GM10266 (cell line): ENCODE data around the gene KIF9.
A peak's percentile ranks its signal among the peaks of the same experiment; 100 is the strongest.
"Not testable (repeated sequence)": the region's sequence is repeated elsewhere in the genome, so short reads cannot be mapped to it uniquely, and the experiment has no call there.

ENCODE experiments used
- DNase-seq: peaks from one replicate; pipeline ENCODE4 v3.0.0; 2012; ENCODE audit errors: extremely low spot score
- CTCF ChIP-seq: IDR thresholded peaks from 2 replicates; pipeline ENCODE4 v1.5.1; 2012; ENCODE audit warnings: mild to moderate bottlenecking, low read depth; ENCODE audit not compliant: control insufficient read depth, insufficient read depth; ENCODE audit errors: missing control alignments

KIF9 gene

DNA sequence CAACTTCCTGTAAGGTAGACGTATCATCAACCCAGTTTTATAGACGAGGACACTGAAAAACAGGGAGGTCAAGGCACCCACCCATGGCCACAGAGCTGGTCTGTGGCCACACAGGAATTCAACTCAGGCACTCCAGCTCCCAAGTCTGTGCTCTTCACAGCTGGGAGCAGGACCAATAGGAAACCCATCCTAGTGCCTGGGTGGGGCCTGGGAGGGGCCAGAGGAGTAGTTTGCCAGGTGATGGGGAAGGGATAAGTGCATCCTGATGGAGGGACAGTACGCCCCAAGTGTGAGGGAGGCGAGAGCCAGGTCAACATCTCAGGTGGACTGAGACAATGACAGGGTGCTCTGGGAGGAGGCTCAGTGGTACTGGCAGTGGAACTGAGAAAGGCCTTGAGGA is 22.0 kb downstream of the KIF9 start:
- no peak for TF ChIP-seq CTCF

GRCh38 chr3:47259114-47259513 is 23.5 kb downstream of the KIF9 start:
- no peak for DNase-seq
- no peak for TF ChIP-seq CTCF

More for the DNA sequence above, 22.0 kb downstream of the KIF9 start:
- no peak for DNase-seq

DNA sequence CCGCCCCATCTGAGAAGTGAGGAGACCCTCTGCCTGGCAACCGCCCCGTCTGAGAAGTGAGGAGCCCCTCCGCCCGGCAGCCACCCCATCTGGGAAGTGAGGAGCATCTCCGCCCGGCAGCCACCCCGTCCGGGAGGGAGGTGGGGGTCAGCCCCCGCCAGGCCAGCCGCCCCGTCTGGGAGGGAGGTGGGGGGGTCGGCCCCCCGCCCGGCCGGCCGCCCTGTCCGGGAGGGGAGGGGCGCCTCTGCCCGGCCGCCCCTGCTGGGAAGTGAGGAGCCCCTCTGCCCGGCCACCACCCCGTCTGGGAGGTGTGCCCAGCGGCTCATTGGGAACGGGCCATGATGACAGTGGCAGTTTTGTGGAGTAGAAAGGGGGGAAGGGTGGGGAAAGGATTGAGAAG is 26.3 kb downstream of the KIF9 start:
- not testable (repeated sequence) for DNase-seq

GRCh38 chr3:47251689-47252088 is 30.9 kb downstream of the KIF9 start:
- TF ChIP-seq CTCF = no peak
- no peak for DNase-seq

DNA sequence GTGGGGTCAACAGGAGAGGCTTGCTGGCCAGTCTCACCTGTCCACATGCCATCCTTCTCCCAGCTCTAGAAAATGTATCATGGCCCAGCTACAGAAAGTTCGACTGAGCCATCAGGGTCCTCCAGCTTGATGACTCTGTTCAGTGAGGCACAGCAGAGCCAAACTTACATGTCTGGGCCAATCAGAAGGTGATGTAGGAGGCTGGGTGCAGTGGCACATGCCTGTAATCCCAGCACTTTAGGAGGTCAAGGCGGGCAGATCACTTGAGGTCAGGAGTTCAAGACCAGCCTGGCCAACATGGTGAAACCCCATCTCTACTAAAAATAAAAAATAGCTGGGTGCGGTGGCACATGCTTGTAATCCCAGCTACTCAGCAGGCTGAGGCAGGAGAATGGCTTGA is 31.5 kb downstream of the KIF9 start:
- not testable (repeated sequence) for DNase-seq

DNA sequence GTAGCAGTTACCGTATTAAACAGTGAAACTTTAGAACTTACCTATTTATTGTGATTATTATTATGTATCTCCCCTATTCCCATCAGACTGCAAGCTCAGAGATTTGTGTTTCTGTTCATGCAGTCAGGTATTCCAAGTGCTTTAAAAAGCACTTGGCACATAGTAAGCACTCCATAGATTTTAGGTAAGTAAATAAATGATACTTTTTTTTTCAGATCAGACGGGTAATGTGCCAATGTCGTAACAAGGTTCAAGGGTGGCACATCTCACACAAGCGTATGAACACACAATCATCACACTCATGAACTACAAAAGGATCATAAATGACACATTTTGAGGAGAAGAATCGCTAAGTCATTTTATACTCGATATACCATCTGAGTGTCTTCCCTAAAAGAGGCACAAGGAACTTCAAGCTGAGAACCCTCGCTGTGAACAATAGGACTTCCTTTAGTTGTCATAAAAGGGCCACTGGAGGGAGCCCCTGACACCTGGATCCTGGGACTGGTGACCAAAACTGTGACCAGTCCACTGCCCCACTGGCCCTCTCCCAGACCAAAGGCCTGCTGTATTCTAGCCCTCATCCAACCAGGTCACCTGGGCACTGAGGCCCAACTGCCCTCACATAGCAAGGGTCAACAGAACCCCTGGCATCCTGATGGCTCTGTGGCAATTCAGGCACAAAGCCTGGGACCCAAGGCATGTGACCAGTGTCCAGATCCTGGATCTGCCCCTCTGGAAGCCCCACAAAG is 32.1 kb downstream of the KIF9 start:
- DNase-seq = peak; percentile 47
- TF ChIP-seq CTCF = peak; percentile 53

DNA sequence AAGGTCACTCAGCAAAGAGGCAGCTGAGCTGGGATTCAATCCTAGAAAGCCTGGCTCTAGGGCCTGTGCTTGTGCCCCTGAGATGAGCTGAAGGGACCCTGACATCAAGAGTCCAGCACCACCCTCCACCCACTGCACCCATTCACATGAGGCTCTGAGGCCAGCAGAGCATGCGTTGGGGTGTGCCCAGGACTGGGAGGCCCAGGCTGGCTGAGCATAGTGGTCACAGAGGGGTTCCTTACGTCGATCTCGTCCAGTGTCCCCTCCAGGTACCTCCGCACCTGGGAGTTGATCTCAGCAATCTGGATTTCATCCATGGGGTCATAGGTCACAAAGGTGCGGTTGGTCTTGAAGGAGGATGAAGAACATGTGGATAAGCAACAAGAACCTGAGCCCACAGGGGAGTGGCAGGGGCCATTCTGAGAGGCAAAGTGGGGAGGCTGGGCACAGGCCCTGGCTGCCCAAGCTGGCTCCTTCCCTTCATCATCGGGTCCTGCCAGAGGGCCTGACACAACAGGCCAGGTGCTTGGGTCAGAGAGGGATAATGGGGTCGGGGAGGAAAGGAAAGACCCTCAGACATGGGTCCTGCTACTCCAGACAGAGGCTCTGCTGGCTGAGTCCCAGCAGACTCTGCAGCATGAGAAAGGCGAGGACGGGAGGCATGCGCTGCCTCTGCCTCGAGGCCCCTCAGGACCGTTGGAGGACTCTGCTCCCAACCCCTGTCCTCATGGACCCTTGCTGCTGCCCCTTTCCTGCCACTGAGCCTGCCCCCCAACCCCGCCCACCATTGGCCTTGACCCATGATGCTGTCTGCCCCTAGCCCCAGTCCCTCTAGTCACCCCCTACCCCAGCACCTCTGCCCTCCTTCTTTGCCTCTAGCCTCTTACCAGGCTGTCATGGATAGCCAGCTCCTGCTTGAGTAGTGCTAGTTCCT is 35.2 kb downstream of the KIF9 start:
- DNase-seq = no peak
- TF ChIP-seq CTCF = no peak

GRCh38 chr3:47245271-47245670 is 37.3 kb downstream of the KIF9 start:
- TF ChIP-seq CTCF = no peak
- DNase-seq = no peak
